MCF 10A (cell line): ENCODE measurements around the gene FAM168B. TPM values are rescaled to one million over a fixed set of nuclear protein-coding genes. Genes with fewer than 3 reads are reported as not detected.
"Not testable (repeated sequence)": the region's sequence is repeated elsewhere in the genome, so short reads cannot be mapped to it uniquely, and the experiment has no call there.

Experiments used
- BruUV-seq: library from RNA; stranded (reverse); fragments of 400-500 nt; replicated peaks from 2 replicates; lab custom pipeline; 2021; lab: Mats Ljungman, UMichigan
- CTCF ChIA-PET: fragments of 300-600 bp; sonication (Branson Sonifier 250); formaldehyde crosslinking; extraction: SDS; loops from one replicate; lab custom pipeline; 2021; ENCODE audit warnings: antibody characterized with exemption, inconsistent platforms; lab: Yijun Ruan, JAX
- POLR2A ChIA-PET: fragments of 300-600, 350-650 bp; sonication (Branson Sonifier 250); formaldehyde crosslinking; extraction: SDS; loops from one replicate; lab custom pipeline; 2020; ENCODE audit warnings: antibody characterized with exemption, inconsistent platforms; lab: Yijun Ruan, JAX
- DNase-seq: peaks from one replicate; pipeline ENCODE4 v3.0.0-alpha.2; 2018; ENCODE audit not compliant: unreplicated experiment
- H3K27ac Mint-ChIP-seq: one replicate; pipeline ENCODE4 v1.8.0; 2022; ENCODE audit warnings: mild to moderate bottlenecking, low read depth, mixed read lengths; ENCODE audit not compliant: unreplicated experiment
- H3K27me3 Mint-ChIP-seq: one replicate; pipeline ENCODE4 v1.8.0; 2022; ENCODE audit warnings: mixed read lengths; ENCODE audit not compliant: insufficient read depth, unreplicated experiment
- H3K36me3 Mint-ChIP-seq: one replicate; pipeline ENCODE4 v1.8.0; 2022; ENCODE audit warnings: mild to moderate bottlenecking, moderate library complexity, mixed read lengths; ENCODE audit not compliant: insufficient read depth, unreplicated experiment
- H3K4me1 Mint-ChIP-seq: one replicate; pipeline ENCODE4 v1.8.0; 2022; ENCODE audit warnings: mixed read lengths; ENCODE audit not compliant: insufficient read depth, unreplicated experiment
- H3K4me3 Mint-ChIP-seq: one replicate; pipeline ENCODE4 v1.8.0; 2022; ENCODE audit warnings: mild to moderate bottlenecking, moderate library complexity, mixed read lengths; ENCODE audit not compliant: unreplicated experiment
- H3K9me3 Mint-ChIP-seq: one replicate; pipeline ENCODE4 v1.8.0; 2022; ENCODE audit warnings: mixed read lengths; ENCODE audit not compliant: unreplicated experiment
- CTCF ChIP-seq: fragments of 200-600 bp; IDR thresholded peaks from one replicate; pipeline ENCODE4 v1.8.0; 2022; ENCODE audit warnings: antibody characterized with exemption, mild to moderate bottlenecking; ENCODE audit not compliant: unreplicated experiment
- intact Hi-C: fragments of 100-400 bp; cut with micrococcal nuclease; formaldehyde crosslinking; loops from 2 replicates; pipeline ENCODE4 v1.14.1; 2022
- total RNA-seq: library from RNA; stranded (reverse); gene quantifications from 2 replicates; pipeline ENCODE4 v1.2.3, GENCODE V29; 2022

Gene FAM168B
- total RNA-seq, 1 experiment from 2014 or later, result 159 TPM

- no peak for TF ChIP-seq CTCF
- Mint-ChIP-seq H3K4me3 (no peak overlapping the region), H3K4me1 (peaks cover 9% of the 10 kb centered on the region), H3K27ac (no peak overlapping the region), H3K9me3 (no peaks in the 10 kb centered on the region), H3K36me3 (peaks cover 91% of the 10 kb centered on the region), H3K27me3 (no peaks in the 10 kb centered on the region)
- POLR2A ChIA-PET, result interaction anchor here (1.3 kb wide), 1 partner anchor 8 kb away, joined by 4 read pairs; the partner anchor contains the start of gene FAM168B
- CTCF ChIA-PET, result interaction anchor here (0.7 to 0.9 kb wide), 2 partner anchors 11 to 362 kb away, joined by 3 to 4 read pairs; no protein-coding TSS in a partner anchor
- DNase-seq, result no peak
- intact Hi-C loops, result no loop called here
- BruUV-seq, result no TSS peak
Observed at GRCh38 chr2:131085646-131086045, 7.6 kb downstream of the FAM168B start.

- TF ChIP-seq CTCF, result no peak
- H3K4me1 Mint-ChIP-seq, result peaks cover 8% of the 10 kb centered on the region
- no peak overlapping the region for H3K4me3 Mint-ChIP-seq
- ChIA-PET POLR2A (interaction anchor here (1.2 kb wide), 1 partner anchor 9 kb away, joined by 4 read pairs; no protein-coding TSS in a partner anchor), CTCF (interaction anchor here (0.6 to 1.2 kb wide), 4 partner anchors 12 to 284 kb away, joined by 3 to 5 read pairs (median 4); partner anchors contain the start of gene FAM168B)
- H3K9me3 Mint-ChIP-seq, result no peaks in the 10 kb centered on the region
- TSS peak; percentile 6 for BruUV-seq
- no peak for DNase-seq
- intact Hi-C loops, result no loop called here
- peaks cover 92% of the 10 kb centered on the region for H3K36me3 Mint-ChIP-seq
- H3K27me3 Mint-ChIP-seq, result no peaks in the 10 kb centered on the region
- peak overlapping the region; percentile 16 for H3K27ac Mint-ChIP-seq
Observed at GRCh38 chr2:131081190-131081589, 12.1 kb downstream of the FAM168B start.

- H3K27me3 Mint-ChIP-seq, H3K9me3 Mint-ChIP-seq, DNase-seq, H3K27ac Mint-ChIP-seq, BruUV-seq, intact Hi-C loops, H3K4me3 Mint-ChIP-seq: not testable (repeated sequence)
- Mint-ChIP-seq H3K4me1 (peaks cover 11% of the 10 kb centered on the region), H3K36me3 (peaks cover 92% of the 10 kb centered on the region)
- ChIA-PET CTCF (interaction anchor here (1.2 kb wide), 2 partner anchors 13 to 282 kb away, joined by 3 to 5 read pairs; partner anchors contain the start of gene FAM168B), POLR2A (interaction anchor here (1.2 kb wide), 1 partner anchor 8 kb away, joined by 4 read pairs; no protein-coding TSS in a partner anchor)
Observed at GRCh38 chr2:131079931-131080330, 13.3 kb downstream of the FAM168B start.

- peaks cover 100% of the 10 kb centered on the region for H3K36me3 Mint-ChIP-seq
- no peaks in the 10 kb centered on the region for H3K9me3 Mint-ChIP-seq
- ChIA-PET POLR2A (interaction anchor here (1.0 kb wide), 1 partner anchor 15 kb away, joined by 4 read pairs; no protein-coding TSS in a partner anchor), CTCF (interaction anchor here (0.9 to 1.2 kb wide), 3 partner anchors 10 to 280 kb away, joined by 3 read pairs; no protein-coding TSS in a partner anchor)
- BruUV-seq, result no TSS peak
- peak overlapping the region; percentile 2 for H3K27ac Mint-ChIP-seq
- H3K4me1 Mint-ChIP-seq, result peaks cover 18% of the 10 kb centered on the region
- no peak for DNase-seq
- H3K27me3 Mint-ChIP-seq, result no peaks in the 10 kb centered on the region
- intact Hi-C loops, result no loop called here
- H3K4me3 Mint-ChIP-seq, result no peak overlapping the region
- TF ChIP-seq CTCF, result no peak
Observed at GRCh38 chr2:131077966-131078365, 15.3 kb downstream of the FAM168B start.
